Measurements from ENCODE around the gene CDH6.

- TF ChIP-seq CTCF (IDR thresholded peaks at IDR 0.05; ENCODE audit: extremely low read depth in 1 of 2, insufficient read depth in 1 of 2, low read depth in 1 of 2, low read length in 2 of 2) (no peak), EZH2 (IDR thresholded peaks at IDR 0.05; ENCODE audit: borderline replicate concordance, low read depth, low read length, severe bottlenecking) (no peak), POLR2AphosphoS5 (IDR thresholded peaks at IDR 0.05; ENCODE audit: insufficient read depth, low read depth, low read length) (no peak), POLR2A (IDR thresholded peaks at IDR 0.05; ENCODE audit: low read depth, low read length) (no peak), MYC (IDR thresholded peaks at IDR 0.05; ENCODE audit: low read depth, low read length) (no peak), MAX (IDR thresholded peaks at IDR 0.05; ENCODE audit: insufficient read depth, insufficient read length) (no peak)
These were observed 42.9 kb downstream of the CDH6 start for GRCh38 chr5:31236339-31236738.
